ENCODE measurements around the gene IL17RC. TPM values are rescaled to one million over a fixed set of nuclear protein-coding genes. Genes with fewer than 3 reads are reported as not detected.

IL17RC gene
- total RNA-seq, 3 donors from 2014 or later (not counting 1 experiment from before 2014, with no cell fraction given): 0.77 to 1.5 (median 1.2) TPM

- Histone ChIP-seq H3K27ac (ENCODE audit: low read length) (no peak overlapping the region), H3K27me3 (ENCODE audit: control insufficient read depth, insufficient read depth, low read length) (no peaks in the 10 kb centered on the region), H3K36me3 (ENCODE audit: control insufficient read depth, insufficient read depth, low read length) (no peaks in the 10 kb centered on the region), H3K9me3 (ENCODE audit: control insufficient read depth, insufficient read depth, low read length) (no peaks in the 10 kb centered on the region), H3K4me1 (ENCODE audit: control insufficient read depth, insufficient read depth, low read length) (peaks cover 21% of the 10 kb centered on the region), H3K4me3 (ENCODE audit: low read length) (no peak overlapping the region)
- 94% methylated on average over 5 of the region's 5 CpGs for WGBS (ENCODE audit: insufficient coverage)
- TF ChIP-seq CTCF (IDR thresholded peaks at IDR 0.05): no peak
- Mint-ChIP-seq H3K27me3 (ENCODE audit: low read depth in 2 of 2) (peaks cover 0 to 2% of the 10 kb centered on the region in 2 donors), H3K36me3 (no peaks in the 10 kb centered on the region), H3K4me1 (peaks cover 8 to 33% of the 10 kb centered on the region in 2 donors), H3K4me3 (no peak overlapping the region), H3K9me3 (no peaks in the 10 kb centered on the region), H3K27ac (no peak overlapping the region)
- intact Hi-C loops (cut with micrococcal nuclease): no loop called here
- no peak for ATAC-seq
- no peak for DNase-seq
These were observed 3.3 kb upstream of the IL17RC start for GRCh38 chr3:9913601-9914000.

- H3K9me3 ChIP-seq (ENCODE audit: control insufficient read depth, insufficient read depth, low read length): no peaks in the 10 kb centered on the region
- H3K27ac ChIP-seq (ENCODE audit: low read length): no peak overlapping the region
- Mint-ChIP-seq H3K27me3 (ENCODE audit: low read depth in 2 of 2) (peaks cover 0 to 2% of the 10 kb centered on the region in 2 donors), H3K27ac (no peak overlapping the region), H3K36me3 (no peaks in the 10 kb centered on the region), H3K4me1 (peaks cover 8 to 33% of the 10 kb centered on the region in 2 donors), H3K4me3 (no peak overlapping the region), H3K9me3 (no peaks in the 10 kb centered on the region)
- WGBS (ENCODE audit: insufficient coverage): 94% methylated on average over 1 of the region's 1 CpG
- H3K36me3 ChIP-seq (ENCODE audit: control insufficient read depth, insufficient read depth, low read length): no peaks in the 10 kb centered on the region
- peaks cover 21% of the 10 kb centered on the region for H3K4me1 ChIP-seq (ENCODE audit: control insufficient read depth, insufficient read depth, low read length)
- intact Hi-C loops (cut with micrococcal nuclease): no loop called here
- no peak for ATAC-seq
- TF ChIP-seq CTCF (IDR thresholded peaks at IDR 0.05): no peak
- no peak for DNase-seq
- no peaks in the 10 kb centered on the region for H3K27me3 ChIP-seq (ENCODE audit: control insufficient read depth, insufficient read depth, low read length)
- no peak overlapping the region for H3K4me3 ChIP-seq (ENCODE audit: low read length)
These were observed 2.9 kb upstream of the IL17RC start for GRCh38 chr3:9914011-9914410.

- H3K36me3 ChIP-seq (ENCODE audit: control insufficient read depth, insufficient read depth, low read length): no peaks in the 10 kb centered on the region
- Mint-ChIP-seq H3K36me3 (no peaks in the 10 kb centered on the region), H3K27me3 (ENCODE audit: low read depth in 2 of 2) (peaks cover 0 to 2% of the 10 kb centered on the region in 2 donors), H3K9me3 (no peaks in the 10 kb centered on the region), H3K4me1 (peaks cover 8 to 30% of the 10 kb centered on the region in 2 donors), H3K4me3 (peak overlapping the region; percentile 81), H3K27ac (no peak overlapping the region)
- peaks cover 21% of the 10 kb centered on the region for H3K4me1 ChIP-seq (ENCODE audit: control insufficient read depth, insufficient read depth, low read length)
- H3K27me3 ChIP-seq (ENCODE audit: control insufficient read depth, insufficient read depth, low read length): no peaks in the 10 kb centered on the region
- intact Hi-C loops (cut with micrococcal nuclease): no loop called here
- no peak overlapping the region for H3K27ac ChIP-seq (ENCODE audit: low read length)
- TF ChIP-seq CTCF (IDR thresholded peaks at IDR 0.05): no peak
- no peaks in the 10 kb centered on the region for H3K9me3 ChIP-seq (ENCODE audit: control insufficient read depth, insufficient read depth, low read length)
- no peak overlapping the region for H3K4me3 ChIP-seq (ENCODE audit: low read length)
- DNase-seq: no peak
- ATAC-seq: no peak
- 34% methylated on average over 15 of the region's 15 CpGs for WGBS (ENCODE audit: insufficient coverage)
These were observed 2.2 kb upstream of the IL17RC start for GRCh38 chr3:9914559-9915253.

All from natural killer cell (primary cell).